ENCODE measurements around the gene WDFY4. TPM values are rescaled to one million over a fixed set of nuclear protein-coding genes. Genes with fewer than 3 reads are reported as not detected.
A peak's percentile ranks its signal among the peaks of the same experiment; 100 is the strongest.

WDFY4 gene
- total RNA-seq, 6 donors from 2014 or later, result 10.1 to 48.9 (median 32.1) TPM

DNA sequence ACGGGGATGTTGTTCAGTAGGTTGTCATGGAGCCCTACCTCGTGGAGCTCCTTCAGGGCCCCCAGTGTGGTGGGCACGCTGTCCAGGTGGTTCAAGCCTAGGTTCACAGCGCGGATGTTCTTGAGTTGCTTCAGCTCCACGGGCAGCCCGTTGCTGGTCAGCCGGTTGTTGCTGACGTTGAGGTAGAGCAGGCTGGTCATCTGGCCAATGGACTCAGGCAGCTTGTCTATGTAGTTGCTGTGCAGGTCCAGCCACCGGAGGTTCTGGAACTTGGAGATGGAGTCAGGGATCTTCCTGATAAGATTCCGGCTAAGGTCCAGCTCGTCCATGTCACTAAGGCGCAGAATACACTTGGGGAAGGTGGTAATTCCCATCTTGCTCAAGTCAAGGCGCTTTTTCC is 229.0 kb downstream of the WDFY4 start:
- no peaks in the 10 kb centered on the region for H3K9me3 ChIP-seq
- TF ChIP-seq POLR2AphosphoS5 (IDR thresholded peaks at IDR 0.05) (no peak), POLR2A (IDR thresholded peaks at IDR 0.05) (no peak), EP300 (IDR thresholded peaks at IDR 0.05) (no peak)
- TF ChIP-seq, protein P1, sequence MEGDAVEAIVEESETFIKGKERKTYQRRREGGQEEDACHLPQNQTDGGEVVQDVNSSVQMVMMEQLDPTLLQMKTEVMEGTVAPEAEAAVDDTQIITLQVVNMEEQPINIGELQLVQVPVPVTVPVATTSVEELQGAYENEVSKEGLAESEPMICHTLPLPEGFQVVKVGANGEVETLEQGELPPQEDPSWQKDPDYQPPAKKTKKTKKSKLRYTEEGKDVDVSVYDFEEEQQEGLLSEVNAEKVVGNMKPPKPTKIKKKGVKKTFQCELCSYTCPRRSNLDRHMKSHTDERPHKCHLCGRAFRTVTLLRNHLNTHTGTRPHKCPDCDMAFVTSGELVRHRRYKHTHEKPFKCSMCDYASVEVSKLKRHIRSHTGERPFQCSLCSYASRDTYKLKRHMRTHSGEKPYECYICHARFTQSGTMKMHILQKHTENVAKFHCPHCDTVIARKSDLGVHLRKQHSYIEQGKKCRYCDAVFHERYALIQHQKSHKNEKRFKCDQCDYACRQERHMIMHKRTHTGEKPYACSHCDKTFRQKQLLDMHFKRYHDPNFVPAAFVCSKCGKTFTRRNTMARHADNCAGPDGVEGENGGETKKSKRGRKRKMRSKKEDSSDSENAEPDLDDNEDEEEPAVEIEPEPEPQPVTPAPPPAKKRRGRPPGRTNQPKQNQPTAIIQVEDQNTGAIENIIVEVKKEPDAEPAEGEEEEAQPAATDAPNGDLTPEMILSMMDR (IDR thresholded peaks at IDR 0.05), result no peak
- H3K4me3 ChIP-seq, result no peak overlapping the region
- no peaks in the 10 kb centered on the region for H3K27me3 ChIP-seq
- H3K36me3 ChIP-seq, result no peaks in the 10 kb centered on the region
- 93 to 96% methylated on average over 4 to 14 of the region's 14 CpGs for WGBS, 2 donors
- H3K4me1 ChIP-seq, result no peaks in the 10 kb centered on the region
- ATAC-seq (ENCODE audit: low FRiP score in 2 of 2) (no peak), DNase-seq (peak in 1 of 2 donors; percentile 38)
- no peak overlapping the region for H3K27ac ChIP-seq

DNA sequence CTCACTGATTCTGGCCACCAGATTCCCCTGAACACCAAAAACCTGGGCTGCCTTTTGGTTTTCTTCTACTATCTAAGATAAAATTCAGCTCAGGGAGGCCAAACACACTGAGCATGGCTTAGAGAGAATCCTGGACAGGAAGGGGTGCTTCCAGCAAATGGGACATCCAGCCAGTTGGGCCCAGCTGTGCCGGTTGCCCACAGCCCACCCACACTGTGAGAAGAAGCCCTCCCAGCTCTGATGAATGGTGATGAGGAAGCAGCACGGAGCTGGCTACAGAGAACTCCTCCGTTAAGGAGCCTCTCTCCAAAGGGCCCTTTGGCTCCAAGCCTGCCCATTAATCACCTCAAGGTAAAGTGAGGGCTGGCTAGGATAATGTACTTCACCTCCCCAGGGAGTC is 239.1 kb downstream of the WDFY4 start:
- H3K36me3 ChIP-seq, result no peaks in the 10 kb centered on the region
- no peak for DNase-seq
- no peak overlapping the region for H3K4me3 ChIP-seq
- 45% methylated on average over 3 of the region's 3 CpGs; no CpG with 5 or more reads in 1 of the 2 donors for WGBS, 2 donors
- no peak overlapping the region for H3K27ac ChIP-seq
- ATAC-seq (ENCODE audit: low FRiP score in 2 of 2), result no peak
- no peaks in the 10 kb centered on the region for H3K27me3 ChIP-seq
- TF ChIP-seq, protein P1 (IDR thresholded peaks at IDR 0.05), result no peak
- TF ChIP-seq POLR2A (IDR thresholded peaks at IDR 0.05), result no peak
- no peak for TF ChIP-seq EP300 (IDR thresholded peaks at IDR 0.05)
- no peak for TF ChIP-seq POLR2AphosphoS5 (IDR thresholded peaks at IDR 0.05)
- H3K4me1 ChIP-seq, result no peaks in the 10 kb centered on the region
- H3K9me3 ChIP-seq, result no peaks in the 10 kb centered on the region

DNA sequence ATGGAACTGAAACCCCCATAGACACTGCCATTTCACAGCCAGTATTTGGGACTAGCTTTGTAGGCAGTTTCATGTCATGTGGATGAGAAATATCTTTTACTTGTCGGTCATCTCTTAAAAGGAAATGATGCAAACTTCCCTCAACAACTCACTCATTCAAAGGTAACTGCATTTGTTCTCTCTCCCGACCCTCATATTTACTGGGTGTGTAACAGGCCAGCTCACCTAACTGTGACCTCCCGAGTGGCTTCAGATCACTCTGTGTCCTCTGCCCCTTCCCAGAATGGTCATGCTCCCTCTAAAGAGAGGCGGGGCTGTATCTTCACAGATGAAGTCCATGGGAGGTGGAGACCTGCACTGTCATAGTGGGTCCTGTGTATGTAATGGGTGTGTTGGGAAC is 240.3 kb downstream of the WDFY4 start:
- Histone ChIP-seq H3K36me3 (no peaks in the 10 kb centered on the region), H3K4me1 (no peaks in the 10 kb centered on the region), H3K9me3 (no peaks in the 10 kb centered on the region), H3K27me3 (no peaks in the 10 kb centered on the region), H3K4me3 (no peak overlapping the region), H3K27ac (no peak overlapping the region)
- no peak for DNase-seq
- TF ChIP-seq, protein P1 (IDR thresholded peaks at IDR 0.05), result no peak
- TF ChIP-seq EP300 (IDR thresholded peaks at IDR 0.05) (no peak), POLR2AphosphoS5 (IDR thresholded peaks at IDR 0.05) (no peak), POLR2A (IDR thresholded peaks at IDR 0.05) (no peak)
- ATAC-seq (ENCODE audit: low FRiP score in 2 of 2), result no peak
- 77 to 85% methylated on average over 3 to 4 of the region's 4 CpGs for WGBS, 2 donors

GRCh38 chr10:48926255-48926654 is 241.6 kb downstream of the WDFY4 start:
- no peaks in the 10 kb centered on the region for H3K27me3 ChIP-seq
- 89 to 92% methylated on average over 1 of the region's 1 CpG for WGBS, 2 donors
- TF ChIP-seq POLR2A (IDR thresholded peaks at IDR 0.05) (no peak), POLR2AphosphoS5 (IDR thresholded peaks at IDR 0.05) (no peak), EP300 (IDR thresholded peaks at IDR 0.05) (no peak)
- TF ChIP-seq, protein P1 (IDR thresholded peaks at IDR 0.05), result no peak
- H3K4me1 ChIP-seq, result no peaks in the 10 kb centered on the region
- H3K9me3 ChIP-seq, result no peaks in the 10 kb centered on the region
- H3K27ac ChIP-seq, result no peak overlapping the region
- DNase-seq, result no peak
- no peaks in the 10 kb centered on the region for H3K36me3 ChIP-seq
- no peak for ATAC-seq (ENCODE audit: low FRiP score in 2 of 2)
- no peak overlapping the region for H3K4me3 ChIP-seq

GRCh38 chr10:48926764-48927540 is 242.3 kb downstream of the WDFY4 start:
- H3K9me3 ChIP-seq, result no peaks in the 10 kb centered on the region
- TF ChIP-seq POLR2AphosphoS5 (IDR thresholded peaks at IDR 0.05), result no peak
- no peak for TF ChIP-seq EP300 (IDR thresholded peaks at IDR 0.05)
- TF ChIP-seq, protein P1 (IDR thresholded peaks at IDR 0.05), result no peak
- no peak for TF ChIP-seq POLR2A (IDR thresholded peaks at IDR 0.05)

More at GRCh38 chr10:48926764-48927540, 242.3 kb downstream of the WDFY4 start:
- H3K27ac ChIP-seq, result no peak overlapping the region
- DNase-seq (no peak), ATAC-seq (ENCODE audit: low FRiP score in 2 of 2) (no peak)
- H3K36me3 ChIP-seq, result no peaks in the 10 kb centered on the region
- 70 to 73% methylated on average over 10 to 13 of the region's 13 CpGs for WGBS, 2 donors
- no peak overlapping the region for H3K4me3 ChIP-seq
- no peaks in the 10 kb centered on the region for H3K27me3 ChIP-seq
- no peaks in the 10 kb centered on the region for H3K4me1 ChIP-seq
